Activated T-cell treated with anti-CD3 and anti-CD28 coated beads, Interleukin-2, amount 50 U/mL, for 72 hours (primary cell): ENCODE results near the gene SSC5D. TPM values are rescaled to one million over a fixed set of nuclear protein-coding genes. Genes with fewer than 3 reads are reported as not detected.

Experiments used
- ATAC-seq, 2 donors: fragments of 150-1000 bp; cut with Tn5 transposase; replicated peaks in 1 of 2; 2 replicates each; pipeline ENCODE4 v1.10.0; 2021; ENCODE audit warnings: moderate library complexity in 2 of 2, mild to moderate bottlenecking in 1 of 2
- DNase-seq, 2 donors: peaks; one replicate each; pipeline ENCODE4 v3.0.0; 2021 to 2022; ENCODE audit warnings: mixed read lengths in 1 of 2
- H3K27ac Mint-ChIP-seq: one replicate; pipeline ENCODE4 v1.8.0; 2022; ENCODE audit warnings: mild to moderate bottlenecking, moderate library complexity, mixed read lengths
- H3K27me3 Mint-ChIP-seq: one replicate; pipeline ENCODE4 v1.8.0; 2022; ENCODE audit warnings: low read depth, mixed read lengths
- H3K36me3 Mint-ChIP-seq, 2 donors: one replicate each; pipeline ENCODE4 v1.8.0; 2022; ENCODE audit warnings: mixed read lengths in 2 of 2, mild to moderate bottlenecking in 1 of 2; ENCODE audit not compliant: insufficient read depth in 2 of 2
- H3K4me1 Mint-ChIP-seq: one replicate; pipeline ENCODE4 v1.8.0; 2022; ENCODE audit warnings: low read depth, mixed read lengths
- H3K4me3 Mint-ChIP-seq, 2 donors: one replicate each; pipeline ENCODE4 v1.8.0; 2022; ENCODE audit warnings: mild to moderate bottlenecking in 2 of 2, mixed read lengths in 2 of 2, moderate library complexity in 2 of 2
- H3K9me3 Mint-ChIP-seq, 2 donors: one replicate each; pipeline ENCODE4 v1.8.0; 2022; ENCODE audit warnings: mixed read lengths in 2 of 2
- total RNA-seq, 2 donors: library from RNA; stranded (reverse); gene quantifications; one replicate each; pipeline ENCODE4 v1.2.3, GENCODE V29; 2022

Gene SSC5D
- total RNA-seq, 2 donors from 2014 or later, result 1.2 to 1.7 TPM

DNA sequence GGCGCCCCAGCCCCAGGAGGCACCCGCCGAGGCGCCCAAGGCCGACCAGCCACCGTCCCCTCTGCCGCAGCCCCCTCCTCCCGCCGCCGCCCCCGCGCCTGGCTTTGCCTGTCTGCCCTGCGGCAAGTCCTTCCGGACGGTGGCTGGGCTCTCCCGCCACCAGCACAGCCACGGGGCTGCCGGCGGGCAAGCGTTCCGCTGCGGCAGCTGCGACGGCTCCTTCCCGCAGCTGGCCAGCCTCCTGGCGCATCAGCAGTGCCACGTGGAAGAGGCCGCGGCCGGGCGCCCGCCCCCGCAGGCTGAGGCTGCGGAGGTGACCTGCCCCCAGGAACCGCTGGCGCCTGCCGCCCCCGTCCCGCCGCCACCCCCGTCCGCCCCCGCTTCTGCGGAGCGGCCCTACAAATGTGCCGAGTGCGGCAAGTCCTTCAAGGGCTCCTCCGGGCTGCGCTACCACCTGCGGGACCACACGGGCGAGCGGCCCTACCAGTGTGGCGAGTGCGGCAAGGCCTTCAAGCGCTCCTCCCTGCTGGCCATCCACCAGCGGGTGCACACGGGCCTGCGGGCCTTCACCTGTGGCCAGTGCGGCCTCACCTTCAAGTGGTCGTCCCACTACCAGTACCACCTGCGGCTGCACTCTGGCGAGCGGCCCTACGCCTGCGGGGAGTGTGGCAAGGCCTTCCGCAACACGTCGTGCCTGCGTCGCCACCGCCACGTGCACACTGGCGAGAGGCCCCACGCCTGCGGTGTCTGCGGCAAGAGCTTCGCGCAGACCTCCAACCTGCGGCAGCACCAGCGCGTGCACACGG, 5.9 kb upstream of the SSC5D start:
- Mint-ChIP-seq H3K4me1 (peaks cover 38% of the 10 kb centered on the region), H3K4me3 (no peak overlapping the region), H3K36me3 (peaks cover 0 to 1% of the 10 kb centered on the region in 2 donors), H3K27me3 (no peaks in the 10 kb centered on the region), H3K9me3 (no peaks in the 10 kb centered on the region), H3K27ac (no peak overlapping the region)
- ATAC-seq, result no peak
- DNase-seq, result no peak

DNA sequence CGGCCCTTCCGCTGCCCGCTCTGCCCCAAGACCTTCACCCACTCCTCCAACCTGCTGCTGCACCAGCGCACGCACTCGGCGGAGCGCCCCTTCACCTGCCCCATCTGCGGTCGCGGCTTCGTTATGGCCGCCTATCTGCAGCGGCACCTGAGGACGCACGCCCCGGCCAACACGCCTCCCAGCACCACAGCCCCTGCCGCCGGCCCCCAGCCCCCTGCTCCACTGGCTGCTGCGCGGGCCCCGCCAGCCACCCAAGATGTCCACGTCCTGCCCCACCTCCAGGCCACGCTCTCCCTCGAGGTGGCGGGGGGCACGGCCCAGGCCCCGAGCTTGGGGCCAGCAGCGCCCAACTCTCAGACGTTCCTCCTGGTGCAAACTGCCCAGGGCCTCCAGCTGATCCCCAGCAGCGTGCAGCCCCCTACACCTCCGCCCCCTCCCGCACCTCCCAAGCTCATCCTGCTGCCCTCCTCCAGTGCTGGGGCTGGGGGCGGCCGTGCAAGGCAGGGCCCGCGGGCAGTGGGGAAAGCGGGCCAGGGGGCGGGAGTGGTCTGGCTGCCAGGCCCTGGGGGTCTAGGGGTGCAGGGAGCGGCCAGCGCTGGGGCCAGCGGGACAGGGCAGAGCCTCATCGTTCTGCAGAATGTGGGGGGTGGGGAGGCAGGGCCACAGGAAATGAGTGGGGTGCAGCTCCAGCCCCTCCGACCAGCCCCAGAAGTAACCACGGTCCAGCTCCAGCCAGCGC, 5.1 kb upstream of the SSC5D start:
- Mint-ChIP-seq H3K27ac (no peak overlapping the region), H3K4me3 (peak overlapping the region in 1 of 2 donors; percentile 17)

DNA sequence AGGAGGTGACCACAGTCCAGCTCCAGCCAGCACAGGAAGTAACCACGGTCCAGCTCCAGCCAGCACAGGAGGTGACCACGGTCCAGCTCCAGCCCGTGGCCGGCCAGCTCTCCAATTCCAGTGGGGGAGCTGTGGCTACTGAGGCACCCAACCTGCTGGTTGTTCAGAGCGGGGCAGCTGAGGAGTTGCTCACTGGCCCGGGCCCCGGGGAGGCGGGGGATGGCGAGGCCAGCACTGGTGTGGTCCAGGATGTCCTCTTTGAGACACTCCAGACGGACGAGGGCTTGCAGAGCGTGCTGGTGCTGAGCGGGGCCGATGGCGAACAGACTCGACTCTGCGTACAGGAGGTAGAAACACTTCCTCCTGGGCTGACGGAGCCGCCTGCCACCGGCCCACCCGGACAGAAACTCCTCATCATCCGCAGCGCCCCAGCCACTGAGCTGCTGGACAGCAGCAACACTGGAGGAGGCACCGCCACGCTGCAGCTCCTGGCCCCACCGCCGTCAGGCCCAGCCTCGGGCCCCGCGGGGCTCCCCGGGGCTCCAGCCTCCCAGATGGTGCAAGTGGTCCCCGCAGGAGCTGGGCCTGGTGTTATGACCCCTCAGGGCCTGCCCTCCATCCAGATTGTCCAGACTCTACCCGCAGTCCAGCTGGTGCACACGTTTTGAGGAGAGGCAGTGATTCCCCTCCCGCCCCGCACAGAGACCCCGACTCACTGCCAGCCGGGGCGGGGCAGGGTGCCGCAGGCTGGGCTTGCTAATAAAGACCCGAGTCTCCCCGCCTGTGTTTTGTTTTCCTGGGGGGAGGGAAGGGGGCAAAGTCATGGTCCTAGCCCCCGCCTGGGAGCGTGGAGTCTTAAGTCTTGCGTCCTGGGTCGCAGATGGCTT, 4.3 kb upstream of the SSC5D start:
- ATAC-seq, result no peak
- no peak overlapping the region for H3K27ac Mint-ChIP-seq
- peaks cover 27% of the 10 kb centered on the region for H3K4me1 Mint-ChIP-seq
- no peaks in the 10 kb centered on the region for H3K27me3 Mint-ChIP-seq
- DNase-seq, result no peak
- peaks cover 0 to 1% of the 10 kb centered on the region in 2 donors for H3K36me3 Mint-ChIP-seq
- H3K4me3 Mint-ChIP-seq, result peak overlapping the region; percentile 53 to 78
- no peaks in the 10 kb centered on the region for H3K9me3 Mint-ChIP-seq

More for the DNA sequence above, 5.1 kb upstream of the SSC5D start:
- no peaks in the 10 kb centered on the region for H3K9me3 Mint-ChIP-seq
- DNase-seq (no peak), ATAC-seq (no peak)
- no peaks in the 10 kb centered on the region for H3K27me3 Mint-ChIP-seq
- peaks cover 0 to 1% of the 10 kb centered on the region in 2 donors for H3K36me3 Mint-ChIP-seq
- peaks cover 35% of the 10 kb centered on the region for H3K4me1 Mint-ChIP-seq

DNA sequence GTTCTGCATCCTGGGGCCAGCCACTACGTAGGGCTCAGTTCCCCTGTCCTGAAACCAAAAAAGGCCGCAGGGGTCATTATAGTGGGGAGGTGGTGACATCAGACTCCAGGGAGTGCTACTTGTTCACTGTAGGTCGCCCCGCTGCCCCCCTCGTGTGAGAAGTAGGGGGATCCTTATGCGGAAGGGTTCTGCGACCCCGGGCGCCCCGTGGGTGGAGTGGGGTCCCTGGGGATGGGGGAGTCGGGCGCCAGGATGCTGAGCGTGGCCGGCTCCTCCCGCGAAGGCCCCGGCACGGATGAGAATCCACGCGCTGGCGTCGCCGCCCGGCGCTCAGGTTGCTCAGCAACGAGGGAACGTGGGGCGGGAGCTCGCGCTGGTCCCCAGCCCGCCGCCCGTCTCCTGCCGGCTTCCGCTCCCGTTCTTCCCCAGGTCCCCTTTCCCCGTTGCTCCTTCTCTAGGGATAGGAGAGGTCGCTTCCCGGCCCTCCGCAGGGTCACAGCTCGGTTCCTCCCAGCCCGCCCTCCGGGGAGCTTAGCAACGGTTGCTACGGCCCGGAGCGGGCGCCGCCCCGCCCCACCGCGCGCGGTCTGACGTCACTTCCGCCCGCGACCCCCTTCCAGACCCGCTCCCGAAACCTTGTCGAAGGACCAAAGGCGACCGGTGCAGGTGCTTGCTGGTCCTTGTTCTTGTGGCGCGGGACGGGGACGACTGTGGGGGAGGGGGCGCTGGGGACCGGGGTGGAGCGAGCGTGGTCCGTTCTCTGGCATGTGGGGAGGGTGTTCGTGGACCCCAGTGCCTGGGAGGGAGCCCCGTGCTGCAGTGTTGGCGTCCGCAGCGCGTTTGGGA, 3.4 kb upstream of the SSC5D start, which contains the start of gene NAT14:
Gene NAT14, plus strand, starts transcription at position 596 of the 846 bp plus-strand sequence. CDS start 521 bp downstream, outside the sequence.
- Mint-ChIP-seq H3K36me3 (peaks cover 0 to 1% of the 10 kb centered on the region in 2 donors), H3K27ac (peak within 1 kb of the TSS; percentile 1), H3K9me3 (no peaks in the 10 kb centered on the region), H3K27me3 (no peaks in the 10 kb centered on the region), H3K4me1 (peaks cover 18% of the 10 kb centered on the region), H3K4me3 (peak within 1 kb of the TSS; percentile 78 to 88)
- DNase-seq (peak; percentile 70 to 78), ATAC-seq (peak; percentile 80 to 81)

DNA sequence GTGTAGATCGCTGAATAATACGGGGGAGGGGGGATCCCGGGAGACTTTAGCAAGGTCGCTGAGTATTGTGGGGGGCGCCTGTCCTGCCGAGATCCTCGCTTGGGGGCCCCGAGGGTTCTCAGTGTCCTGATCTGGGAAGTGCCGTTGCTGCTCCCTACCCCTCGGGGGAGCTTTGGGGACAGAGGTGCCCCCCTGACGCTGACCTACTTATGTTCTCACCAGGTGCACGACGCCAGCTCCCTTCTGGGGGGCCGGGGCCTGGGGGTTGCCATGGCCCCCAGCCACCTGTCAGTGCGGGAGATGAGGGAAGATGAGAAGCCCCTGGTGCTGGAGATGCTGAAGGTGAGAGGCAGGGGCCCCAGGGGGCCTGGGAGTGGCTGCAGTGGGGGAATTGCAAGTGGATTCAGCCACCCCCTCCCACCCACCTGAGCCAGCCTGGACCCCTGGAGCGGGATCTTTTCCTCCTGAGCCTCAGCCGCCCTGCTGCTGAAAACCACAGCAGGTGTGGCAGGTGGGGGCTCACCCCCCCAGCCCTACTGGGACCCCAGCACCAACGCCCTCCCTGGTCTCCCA, 2.7 kb upstream of the SSC5D start:
- Mint-ChIP-seq H3K27me3 (no peaks in the 10 kb centered on the region), H3K36me3 (peaks cover 0 to 1% of the 10 kb centered on the region in 2 donors), H3K27ac (peak overlapping the region; percentile 1), H3K9me3 (no peaks in the 10 kb centered on the region), H3K4me1 (peaks cover 15% of the 10 kb centered on the region), H3K4me3 (peak overlapping the region; percentile 78 to 88)
- ATAC-seq, result peak in 1 of 2 donors; percentile 3
- DNase-seq, result no peak

DNA sequence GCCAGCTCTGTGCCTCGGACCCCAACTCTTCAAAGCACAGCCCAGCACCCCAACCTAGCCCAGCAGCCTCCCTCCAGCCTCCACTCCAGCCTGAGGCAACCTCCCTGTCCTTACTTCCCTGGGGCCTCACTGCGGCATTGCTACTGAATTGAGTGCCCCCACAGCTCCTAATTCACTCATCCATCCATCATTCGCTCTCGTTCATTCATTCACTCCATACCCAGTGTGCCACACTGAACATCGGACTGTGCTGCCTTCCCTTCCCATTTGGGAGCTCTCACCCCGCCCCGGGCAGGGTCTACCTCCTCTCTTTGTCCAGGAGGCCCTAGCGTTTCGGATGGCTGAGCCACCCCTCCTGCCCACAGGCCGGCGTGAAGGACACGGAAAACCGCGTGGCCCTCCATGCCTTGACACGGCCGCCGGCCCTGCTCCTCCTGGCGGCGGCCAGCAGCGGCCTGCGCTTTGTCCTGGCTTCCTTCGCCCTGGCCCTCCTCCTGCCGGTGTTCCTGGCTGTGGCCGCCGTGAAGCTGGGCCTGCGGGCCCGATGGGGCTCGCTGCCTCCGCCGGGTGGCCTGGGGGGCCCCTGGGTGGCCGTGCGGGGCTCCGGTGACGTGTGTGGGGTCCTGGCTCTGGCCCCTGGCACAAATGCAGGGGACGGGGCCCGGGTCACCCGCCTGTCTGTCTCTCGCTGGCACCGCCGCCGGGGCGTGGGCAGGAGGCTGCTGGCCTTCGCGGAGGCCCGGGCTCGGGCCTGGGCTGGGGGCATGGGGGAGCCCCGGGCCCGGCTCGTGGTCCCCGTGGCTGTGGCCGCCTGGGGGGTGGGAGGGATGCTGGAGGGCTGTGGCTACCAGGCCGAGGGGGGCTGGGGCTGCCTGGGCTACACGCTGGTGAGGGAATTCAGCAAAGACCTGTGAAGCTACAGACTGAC, 1.9 kb upstream of the SSC5D start:
- Mint-ChIP-seq H3K27ac (peak overlapping the region; percentile 1), H3K27me3 (no peaks in the 10 kb centered on the region), H3K9me3 (no peaks in the 10 kb centered on the region), H3K4me1 (peaks cover 15% of the 10 kb centered on the region), H3K36me3 (peaks cover 0 to 1% of the 10 kb centered on the region in 2 donors), H3K4me3 (peak overlapping the region; percentile 59 to 78)
- DNase-seq, result no peak
- ATAC-seq, result no peak

DNA sequence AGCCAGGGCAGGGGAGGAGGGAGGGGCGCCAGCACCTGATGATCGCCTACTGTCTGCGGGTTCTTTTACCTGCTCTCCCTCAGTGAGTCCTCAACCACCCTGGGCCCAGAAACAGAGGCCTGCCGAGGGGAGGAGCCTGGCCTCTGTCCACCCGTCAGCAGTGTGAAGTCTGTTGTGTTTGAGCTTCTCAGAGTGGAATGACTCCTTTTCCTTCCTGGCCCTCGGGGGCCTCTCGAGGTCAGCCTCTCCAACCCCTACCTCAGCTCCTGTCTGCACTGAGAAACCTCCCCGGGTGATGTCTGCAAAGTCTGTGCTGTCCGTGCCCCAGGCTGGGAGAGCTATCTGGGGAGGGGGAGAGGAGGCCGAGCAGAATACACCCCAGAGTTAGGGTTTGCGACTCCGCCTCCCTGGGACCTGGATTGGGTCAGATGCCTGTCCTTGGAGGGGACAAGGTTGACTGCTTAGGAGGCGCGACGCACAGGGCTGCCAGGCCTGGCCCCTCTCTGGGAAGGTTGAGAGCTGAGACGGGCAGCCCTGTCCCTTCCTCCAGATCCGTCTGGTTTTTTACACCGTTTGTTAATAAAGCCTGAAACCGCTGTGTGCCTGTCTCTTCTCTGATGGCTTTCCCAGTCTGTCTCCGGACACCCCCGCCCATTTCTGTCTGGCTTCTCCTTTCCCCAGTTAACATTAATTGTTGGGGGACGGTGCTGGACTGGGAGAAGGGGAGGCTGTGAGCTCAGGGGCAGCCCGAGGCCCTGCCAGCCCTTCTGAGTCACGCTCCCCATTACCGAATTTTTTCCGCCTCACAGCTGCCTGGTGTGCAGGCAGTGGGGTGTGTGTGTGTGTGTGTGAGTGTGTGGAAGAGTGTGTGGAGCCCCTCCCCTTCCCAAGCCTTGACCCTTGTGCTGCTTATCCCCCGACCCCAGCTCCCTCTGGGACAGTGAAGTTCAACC, 989 bp upstream of the SSC5D start:
- H3K36me3 Mint-ChIP-seq, result peaks cover 0 to 1% of the 10 kb centered on the region in 2 donors
- H3K27ac Mint-ChIP-seq, result no peak overlapping the region
- H3K9me3 Mint-ChIP-seq, result no peaks in the 10 kb centered on the region
- H3K27me3 Mint-ChIP-seq, result no peaks in the 10 kb centered on the region
- H3K4me1 Mint-ChIP-seq, result peaks cover 15% of the 10 kb centered on the region
- DNase-seq (peak; percentile 39 to 45), ATAC-seq (peak; percentile 22 to 52)
- H3K4me3 Mint-ChIP-seq, result peak overlapping the region; percentile 44 to 68

DNA sequence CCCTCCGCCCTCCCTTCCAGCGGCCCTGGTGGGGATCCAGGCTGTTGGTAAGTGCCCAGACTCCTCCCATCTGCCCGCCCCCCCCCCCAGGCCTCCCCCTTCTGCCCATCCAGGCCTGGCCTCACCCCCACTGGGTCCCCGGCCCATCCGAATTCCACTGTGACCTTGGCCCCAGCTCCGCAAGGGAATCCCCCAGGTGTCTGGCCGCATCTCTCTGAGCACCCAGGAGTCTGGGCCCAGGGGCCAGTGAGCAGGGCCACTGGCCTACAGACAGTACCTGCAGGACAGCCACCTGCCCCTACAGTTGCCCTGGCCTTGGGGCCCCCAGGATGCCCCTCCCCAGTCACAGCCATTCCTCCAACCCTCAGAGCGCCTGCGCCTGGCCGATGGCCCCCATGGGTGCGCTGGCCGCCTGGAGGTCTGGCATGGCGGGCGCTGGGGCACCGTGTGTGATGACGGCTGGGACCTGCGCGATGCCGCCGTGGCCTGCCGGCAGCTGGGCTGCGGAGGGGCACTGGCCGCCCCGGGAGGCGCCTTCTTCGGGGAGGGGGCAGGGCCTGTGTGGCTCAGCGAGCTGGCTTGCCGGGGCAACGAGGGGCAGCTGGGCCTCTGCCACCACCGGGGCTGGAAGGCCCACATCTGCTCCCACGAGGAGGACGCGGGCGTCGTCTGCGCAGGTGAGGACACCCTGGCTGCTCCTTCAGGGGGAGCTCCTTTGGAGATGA, 912 bp downstream of the SSC5D start:
- DNase-seq, result no peak
- H3K9me3 Mint-ChIP-seq, result no peaks in the 10 kb centered on the region
- H3K36me3 Mint-ChIP-seq, result peaks cover 0 to 1% of the 10 kb centered on the region in 2 donors
- no peak for ATAC-seq
- no peaks in the 10 kb centered on the region for H3K27me3 Mint-ChIP-seq
- H3K4me1 Mint-ChIP-seq, result peaks cover 15% of the 10 kb centered on the region
- no peak overlapping the region for H3K4me3 Mint-ChIP-seq
- no peak overlapping the region for H3K27ac Mint-ChIP-seq

DNA sequence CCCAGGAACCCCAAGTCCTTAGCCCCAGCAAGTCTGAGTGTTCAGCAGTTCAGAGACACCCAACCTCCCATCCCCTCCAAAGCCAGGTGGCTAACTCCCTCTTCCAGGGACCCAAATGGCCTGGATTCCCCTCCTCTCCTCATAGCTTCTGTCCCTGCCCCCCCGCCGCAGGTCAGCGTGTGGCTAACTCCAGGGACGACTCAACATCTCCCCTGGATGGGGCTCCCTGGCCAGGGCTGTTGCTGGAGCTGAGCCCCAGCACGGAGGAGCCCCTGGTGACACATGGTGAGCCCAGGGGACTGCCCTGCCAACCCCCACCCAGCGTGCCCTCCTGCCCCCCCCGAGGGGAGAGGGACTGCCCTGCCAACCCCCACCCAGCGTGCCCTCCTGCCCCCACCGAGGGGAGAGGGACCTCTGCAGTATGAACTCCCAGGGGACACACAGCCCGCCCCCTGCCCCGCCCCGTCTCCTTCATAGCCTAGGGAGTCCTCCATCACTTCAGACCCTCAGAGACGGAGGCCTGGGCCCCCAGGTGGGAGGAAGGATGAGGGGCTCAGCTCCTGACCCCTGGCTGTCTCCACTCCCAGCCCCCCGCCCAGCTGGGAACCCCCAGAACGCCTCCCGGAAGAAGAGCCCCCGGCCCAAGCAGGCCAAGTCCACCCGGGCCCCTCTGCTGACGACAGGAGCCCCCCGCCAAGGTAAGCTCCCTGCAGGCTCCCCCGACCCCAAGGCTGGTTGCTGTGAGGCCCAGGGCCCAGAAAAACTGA, 1.7 kb downstream of the SSC5D start:
- H3K4me1 Mint-ChIP-seq, result peaks cover 15% of the 10 kb centered on the region
- peaks cover 0 to 1% of the 10 kb centered on the region in 2 donors for H3K36me3 Mint-ChIP-seq
- H3K27ac Mint-ChIP-seq, result no peak overlapping the region
- no peaks in the 10 kb centered on the region for H3K9me3 Mint-ChIP-seq
- no peaks in the 10 kb centered on the region for H3K27me3 Mint-ChIP-seq
- H3K4me3 Mint-ChIP-seq, result no peak overlapping the region
- ATAC-seq, result no peak
- no peak for DNase-seq
